Right renal pelvis (tissue), 4 donors: ENCODE data around the gene CHKB. TPM values are rescaled to one million over a fixed set of nuclear protein-coding genes. Genes with fewer than 3 reads are reported as not detected.
"Not testable (repeated sequence)": the region's sequence is repeated elsewhere in the genome, so short reads cannot be mapped to it uniquely, and the experiment has no call there.

ENCODE experiments used
- DNase-seq, 4 donors: peaks; one replicate each; pipeline ENCODE4 v3.0.0-alpha.2; 2013; ENCODE audit warnings: low read depth in 4 of 4, low spot score in 3 of 4, missing footprints in 1 of 4
- polyA plus RNA-seq, 4 donors: library from polyadenylated mRNA; unstranded; fragments of 120-200 nt; gene quantifications; one replicate each; pipeline ENCODE4 v1.2.1, GENCODE V29; 2013; ENCODE audit not compliant: insufficient read length in 4 of 4

The CHKB gene
- polyA plus RNA-seq, 4 donors, result 81.3 to 86.7 (median 85.1) TPM

- no peak for DNase-seq
Measured at GRCh38 chr22:50612528-50613221, 30.0 kb upstream of the CHKB start.

- no peak for DNase-seq
Measured at GRCh38 chr22:50612168-50612527, 29.5 kb upstream of the CHKB start.

DNA sequence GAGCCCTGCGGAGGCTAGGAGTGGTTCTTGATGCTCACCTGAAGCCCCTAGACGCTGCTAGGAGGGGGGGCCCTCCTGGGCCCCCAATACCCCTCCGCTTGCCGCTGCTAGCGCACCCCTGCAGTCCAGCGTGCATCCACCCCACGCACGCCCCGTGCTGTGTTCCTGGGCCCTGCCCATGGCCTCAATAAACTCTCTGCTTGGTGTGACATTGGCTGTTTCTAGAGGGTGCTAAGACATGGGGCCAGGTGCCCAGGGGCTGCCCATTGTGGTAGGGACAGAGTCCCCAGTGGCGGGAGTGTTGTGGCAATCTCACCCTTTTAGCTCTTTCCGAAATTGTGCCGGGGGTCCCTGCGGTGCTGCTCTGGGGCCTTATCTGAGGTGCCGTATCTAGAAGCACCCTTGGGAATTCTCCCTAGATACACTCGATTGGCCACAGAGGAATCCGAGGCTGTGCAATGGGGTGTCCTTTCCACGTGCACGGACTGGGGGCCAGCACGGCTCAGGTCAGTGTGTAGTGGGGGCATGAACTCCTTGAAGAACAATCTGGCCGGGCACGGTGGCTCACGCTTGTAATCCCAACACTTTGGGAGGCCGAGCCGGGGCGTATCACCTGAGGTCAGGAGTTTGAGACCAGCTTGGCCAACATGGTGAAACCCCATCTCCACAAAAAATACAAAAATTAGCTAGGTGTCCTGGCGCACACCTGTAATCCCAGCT, 28.9 kb upstream of the CHKB start:
- no peak for DNase-seq

DNA sequence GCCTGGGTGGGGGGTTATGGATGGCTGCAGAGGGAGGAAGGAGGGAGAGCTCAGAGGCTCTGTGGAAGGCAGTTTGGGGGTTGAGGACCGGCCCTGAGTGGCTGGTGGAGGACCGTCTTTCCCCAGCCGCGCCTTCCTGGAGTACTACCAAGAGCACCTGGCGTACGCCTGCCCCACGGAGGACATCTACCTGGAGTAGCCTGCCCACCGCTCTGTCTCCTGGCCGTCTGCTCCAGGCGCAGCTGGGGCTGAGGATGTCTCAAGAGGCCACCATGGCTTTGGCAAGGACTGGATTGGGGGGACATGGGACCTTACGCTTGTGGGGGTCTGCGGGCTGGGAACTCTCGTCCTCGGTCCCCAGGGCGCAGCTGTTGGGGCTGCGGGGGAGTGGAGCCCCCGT, 27.9 kb upstream of the CHKB start:
- no peak for DNase-seq

- no peak for DNase-seq
Measured at GRCh38 chr22:50610041-50610451, 27.4 kb upstream of the CHKB start.

- no peak for DNase-seq
Measured at GRCh38 chr22:50609599-50609998, 26.9 kb upstream of the CHKB start.

DNA sequence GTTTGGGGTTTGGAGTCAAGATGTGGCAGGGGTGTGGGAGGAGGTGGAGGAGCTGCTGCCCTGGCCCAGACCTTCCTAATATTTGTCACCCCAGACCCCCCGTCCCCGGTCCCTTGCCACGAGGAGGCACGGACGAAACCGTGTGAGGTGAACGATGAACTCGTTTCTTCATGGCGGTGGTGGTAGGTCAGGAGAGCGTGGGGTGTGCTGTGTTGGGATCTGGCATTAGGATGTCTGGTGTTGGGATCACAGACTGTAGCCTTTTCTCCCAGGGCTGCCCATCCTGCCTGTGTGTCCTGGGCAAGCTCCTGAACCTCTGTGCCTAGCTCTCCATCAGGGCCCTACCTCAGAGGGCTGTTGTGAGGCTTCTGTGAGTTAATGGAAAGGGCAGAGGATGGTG, 26.3 kb upstream of the CHKB start:
- no peak for DNase-seq

- DNase-seq, result not testable (repeated sequence)
Measured at GRCh38 chr22:50608058-50608840, 25.6 kb upstream of the CHKB start.

- no peak for DNase-seq
Measured at GRCh38 chr22:50607659-50608020, 25.0 kb upstream of the CHKB start.

DNA sequence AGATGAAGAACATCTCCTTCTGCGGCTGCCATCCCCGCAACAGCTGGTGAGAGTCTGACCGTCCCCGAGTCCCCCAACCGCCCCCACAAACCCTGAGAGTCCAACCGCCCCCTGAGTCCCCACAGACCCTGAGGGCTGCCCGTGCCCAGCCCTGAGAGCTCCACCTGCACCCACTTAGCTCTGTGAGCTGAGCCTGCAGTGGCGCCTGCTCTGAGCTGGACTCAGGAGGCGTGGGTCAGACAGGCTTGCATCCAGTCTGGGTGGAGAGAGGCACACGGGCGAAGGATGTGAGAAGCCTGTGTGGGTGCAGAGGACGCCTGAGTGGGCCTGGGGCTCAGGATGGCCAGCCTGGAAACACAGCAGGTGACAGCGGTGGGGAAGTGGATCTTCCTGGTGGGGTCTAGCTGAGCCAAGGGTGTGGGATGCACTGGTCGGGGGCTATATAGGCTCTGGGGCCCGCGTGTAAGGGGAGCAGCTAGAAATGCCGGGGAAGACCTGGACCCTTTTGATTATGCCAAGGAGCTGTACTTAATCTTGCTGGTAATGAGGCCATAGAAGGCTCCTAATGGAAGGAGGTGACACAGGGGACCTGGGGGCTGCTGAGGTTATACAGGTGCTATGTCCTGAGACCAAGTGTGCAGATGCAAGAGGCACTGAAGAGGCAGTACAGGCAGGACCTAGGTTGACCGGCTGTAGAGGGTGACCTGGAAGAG, 24.5 kb upstream of the CHKB start:
- no peak for DNase-seq

DNA sequence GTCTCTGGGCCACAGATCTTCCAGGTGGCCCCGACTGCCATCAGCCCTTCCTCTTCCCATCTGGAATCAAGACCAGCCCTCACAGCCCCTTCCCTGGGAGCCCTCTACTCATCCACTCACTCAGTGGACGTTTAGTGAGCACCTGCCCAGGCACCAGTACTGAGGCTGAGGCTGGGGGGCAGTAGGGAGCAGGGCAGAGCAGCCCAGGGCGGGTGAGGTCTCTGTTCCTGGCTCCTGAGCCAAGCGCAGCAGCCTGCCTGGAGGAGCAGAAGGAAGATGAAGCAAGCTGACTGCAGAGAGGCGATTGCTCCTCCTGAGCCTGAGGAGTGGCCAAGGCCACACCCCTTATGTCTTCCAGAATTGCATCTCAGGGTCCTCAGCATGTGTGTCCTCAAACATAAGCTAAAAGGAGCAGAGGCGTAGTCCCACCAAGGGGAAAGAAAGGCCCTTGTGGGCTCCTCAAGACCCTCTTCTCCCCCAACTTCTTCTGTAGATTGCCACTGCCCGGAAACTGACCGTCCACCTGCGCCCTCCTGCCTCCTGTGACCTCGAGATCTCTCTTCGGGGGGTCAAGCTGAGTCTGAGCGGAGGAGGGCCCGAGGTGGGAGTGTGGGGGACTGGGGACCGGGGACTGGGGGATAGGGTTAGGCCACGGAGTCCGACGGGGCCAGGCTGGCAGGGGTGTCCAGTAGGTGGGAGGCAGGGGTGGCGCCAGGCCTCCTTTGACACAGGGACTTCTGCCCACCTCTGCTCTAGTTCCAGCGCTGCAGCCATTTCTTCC, 23.7 kb upstream of the CHKB start:
- no peak for DNase-seq

DNA sequence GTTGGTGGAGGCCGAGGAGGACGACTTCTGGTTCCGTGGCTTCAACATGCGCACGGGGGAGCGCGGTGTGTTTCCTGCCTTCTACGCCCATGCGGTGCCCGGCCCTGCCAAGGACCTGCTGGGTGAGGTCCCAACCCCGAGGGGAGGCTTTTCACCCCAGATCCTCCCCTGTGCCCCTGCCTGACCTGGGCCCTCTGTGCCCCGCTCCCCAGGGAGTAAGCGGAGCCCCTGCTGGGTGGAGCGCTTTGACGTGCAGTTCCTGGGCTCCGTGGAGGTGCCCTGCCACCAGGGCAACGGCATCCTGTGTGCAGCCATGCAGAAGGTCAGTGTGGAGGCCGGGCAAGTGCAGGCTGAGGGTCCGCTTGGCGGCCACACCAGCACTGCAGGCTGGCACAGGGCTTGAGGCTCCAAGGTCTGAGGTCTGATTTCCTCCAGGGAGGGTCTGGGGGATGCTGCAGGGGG, 23.0 kb upstream of the CHKB start:
- no peak for DNase-seq

DNA sequence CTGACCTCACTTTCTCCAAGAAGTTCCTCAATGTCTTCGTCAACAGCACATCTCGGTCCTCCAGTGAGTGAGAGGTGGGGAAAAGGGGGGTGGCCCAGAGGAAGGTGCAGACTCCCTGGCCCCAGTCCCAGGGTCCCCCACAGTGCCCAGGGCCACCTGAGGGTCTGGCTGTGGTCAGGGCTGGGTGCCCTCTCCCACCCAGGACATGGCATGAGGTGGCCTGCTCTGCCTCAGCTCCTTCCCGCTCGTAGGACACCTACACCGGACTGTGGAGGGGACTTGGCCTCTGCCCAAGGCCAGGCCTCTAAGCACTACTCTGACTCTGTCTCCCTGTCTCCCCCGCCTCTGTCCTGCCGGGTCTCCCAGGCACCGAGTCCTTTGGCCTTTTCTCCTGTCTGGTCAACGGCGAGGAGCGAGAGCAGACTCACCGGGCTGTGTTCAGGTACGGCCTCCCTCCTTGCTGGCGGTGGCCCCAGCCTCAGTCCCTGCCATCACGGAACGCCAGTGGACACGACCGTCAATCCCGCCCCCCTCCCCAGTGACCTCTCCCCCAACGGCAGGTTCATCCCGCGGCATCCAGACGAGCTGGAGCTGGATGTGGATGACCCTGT, 22.5 kb upstream of the CHKB start:
- DNase-seq, result no peak

DNA sequence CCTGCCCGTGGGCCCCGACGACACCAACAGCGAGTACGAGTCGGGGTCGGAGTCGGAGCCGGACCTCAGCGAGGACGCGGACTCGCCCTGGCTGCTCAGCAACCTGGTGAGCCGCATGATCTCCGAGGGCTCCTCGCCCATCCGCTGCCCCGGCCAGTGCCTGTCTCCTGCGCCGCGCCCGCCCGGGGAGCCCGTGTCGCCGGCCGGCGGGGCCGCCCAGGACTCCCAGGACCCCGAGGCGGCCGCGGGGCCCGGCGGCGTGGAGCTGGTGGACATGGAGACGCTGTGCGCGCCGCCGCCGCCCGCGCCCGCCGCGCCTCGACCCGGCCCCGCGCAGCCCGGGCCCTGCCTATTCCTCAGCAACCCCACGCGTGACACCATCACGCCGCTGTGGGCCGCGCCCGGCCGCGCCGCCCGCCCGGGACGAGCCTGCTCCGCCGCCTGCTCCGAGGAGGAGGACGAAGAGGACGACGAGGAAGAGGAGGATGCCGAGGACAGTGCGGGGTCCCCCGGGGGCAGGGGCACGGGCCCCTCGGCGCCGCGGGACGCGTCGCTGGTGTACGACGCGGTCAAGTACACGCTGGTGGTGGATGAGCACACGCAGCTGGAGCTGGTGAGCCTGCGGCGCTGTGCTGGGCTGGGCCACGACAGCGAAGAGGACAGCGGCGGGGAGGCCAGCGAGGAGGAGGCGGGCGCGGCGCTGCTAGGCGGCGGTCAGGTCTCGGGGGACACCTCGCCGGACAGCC, 21.8 kb upstream of the CHKB start:
- no peak for DNase-seq

DNA sequence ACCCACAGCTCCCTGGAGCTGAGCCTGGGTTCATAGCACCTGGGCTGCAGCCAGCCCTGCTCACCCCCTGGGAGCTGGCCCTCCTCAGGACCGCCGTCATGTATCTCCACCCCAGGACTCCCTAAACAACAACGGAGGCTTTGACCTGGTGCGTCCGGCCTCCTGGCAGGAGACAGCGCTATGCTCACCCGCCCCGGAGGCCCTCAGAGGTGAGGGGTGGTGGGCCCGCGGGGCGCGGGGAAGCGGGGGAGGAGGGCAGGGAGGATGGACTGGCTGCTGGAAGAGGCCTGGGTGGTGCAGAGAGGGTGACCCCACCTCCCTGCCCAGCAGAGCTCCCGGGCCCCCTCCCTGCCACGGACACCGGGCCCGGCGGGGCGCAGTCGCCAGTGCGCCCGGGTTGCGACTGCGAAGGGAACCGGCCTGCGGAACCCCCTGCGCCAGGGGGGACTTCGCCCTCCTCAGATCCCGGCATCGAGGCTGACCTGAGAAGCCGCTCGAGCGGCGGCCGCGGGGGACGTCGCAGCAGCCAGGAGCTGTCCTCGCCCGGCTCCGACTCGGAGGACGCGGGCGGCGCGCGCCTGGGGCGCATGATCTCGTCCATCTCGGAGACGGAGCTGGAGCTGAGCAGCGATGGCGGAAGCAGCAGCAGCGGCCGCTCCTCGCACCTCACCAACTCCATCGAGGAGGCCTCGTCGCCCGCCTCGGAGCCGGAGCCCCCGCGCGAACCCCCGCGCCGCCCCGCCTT, 21.0 kb upstream of the CHKB start:
- DNase-seq, result no peak

DNA sequence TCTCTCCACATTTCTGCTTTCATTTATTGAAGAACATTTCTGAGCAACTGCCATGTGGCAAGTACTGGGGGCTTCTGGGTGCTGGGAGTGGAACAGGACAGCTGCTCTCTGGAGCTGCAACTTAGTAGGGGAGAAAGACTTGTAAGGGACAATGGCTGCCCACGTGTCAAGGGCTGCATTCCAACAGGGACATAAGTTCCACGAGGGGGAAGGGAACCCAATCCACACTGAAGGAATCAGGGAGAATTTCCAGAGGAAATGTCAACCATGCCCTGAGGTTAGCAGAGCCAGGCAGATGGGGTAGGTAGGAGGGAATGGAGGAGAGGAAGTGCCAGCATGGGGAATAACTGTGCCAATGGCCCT, 19.7 kb upstream of the CHKB start:
- DNase-seq, result no peak

GRCh38 chr22:50601669-50602337, 19.2 kb upstream of the CHKB start:
- DNase-seq, result no peak
